GM19452 (cell line): ENCODE results near the gene STYXL1.
"Not testable (repeated sequence)": the region's sequence is repeated elsewhere in the genome, so short reads cannot be mapped to it uniquely, and the experiment has no call there.

Experiments
- ATAC-seq: cut with Tn5 transposase; IDR thresholded peaks from one replicate; pipeline ENCODE4 v1.9.1; 2021; ENCODE audit not compliant: unreplicated experiment

Gene STYXL1

GRCh38 chr7:76040126-76040525, 7.7 kb downstream of the STYXL1 start:
- ATAC-seq, result no peak

- no peak for ATAC-seq
Measured at GRCh38 chr7:76037310-76037709, 10.5 kb downstream of the STYXL1 start.

- ATAC-seq, result no peak
Measured at GRCh38 chr7:76031964-76032363, 15.8 kb downstream of the STYXL1 start.

- not testable (repeated sequence) for ATAC-seq
Measured at GRCh38 chr7:76029682-76030081, 18.1 kb downstream of the STYXL1 start.

- no peak for ATAC-seq
Measured at GRCh38 chr7:76023002-76023401, 24.8 kb downstream of the STYXL1 start.

GRCh38 chr7:76022026-76022780, 25.6 kb downstream of the STYXL1 start:
- ATAC-seq, result no peak

GRCh38 chr7:76020031-76020714, 27.6 kb downstream of the STYXL1 start:
- no peak for ATAC-seq

- not testable (repeated sequence) for ATAC-seq
Measured at GRCh38 chr7:76018520-76018919, 29.3 kb downstream of the STYXL1 start.

GRCh38 chr7:76016191-76016947, 31.4 kb downstream of the STYXL1 start:
- no peak for ATAC-seq

GRCh38 chr7:76011442-76011861, 36.3 kb downstream of the STYXL1 start:
- no peak for ATAC-seq

- no peak for ATAC-seq
Measured at GRCh38 chr7:76009672-76010600, 37.9 kb downstream of the STYXL1 start.

- no peak for ATAC-seq
Measured at GRCh38 chr7:76008156-76008687, 39.6 kb downstream of the STYXL1 start.

- not testable (repeated sequence) for ATAC-seq
Measured at GRCh38 chr7:76005004-76005403, 42.8 kb downstream of the STYXL1 start.

GRCh38 chr7:76003351-76003750, 44.4 kb downstream of the STYXL1 start:
- no peak for ATAC-seq

GRCh38 chr7:76002822-76003221, 45.0 kb downstream of the STYXL1 start:
- ATAC-seq, result no peak

GRCh38 chr7:76002139-76002538, 45.7 kb downstream of the STYXL1 start:
- no peak for ATAC-seq

GRCh38 chr7:76000566-76000965, 47.2 kb downstream of the STYXL1 start:
- no peak for ATAC-seq

GRCh38 chr7:75998038-75998437, 49.8 kb downstream of the STYXL1 start:
- ATAC-seq, result no peak

- ATAC-seq, result no peak
Measured at GRCh38 chr7:75996476-75996875, 51.3 kb downstream of the STYXL1 start.

GRCh38 chr7:75995996-75996395, 51.8 kb downstream of the STYXL1 start:
- ATAC-seq, result no peak
